Neural crest cell (in vitro differentiated cells): Measurements from ENCODE around the gene RNF26. TPM values are rescaled to one million over a fixed set of nuclear protein-coding genes. Genes with fewer than 3 reads are reported as not detected.

Source experiments
- DNase-seq: peaks from one replicate; pipeline ENCODE4 v3.0.0; 2021; ENCODE audit warnings: low read depth, mixed read lengths, low spot score
- H3K27ac Mint-ChIP-seq: one replicate; pipeline ENCODE4 v1.8.0; 2021; ENCODE audit warnings: mild to moderate bottlenecking, mixed read lengths; ENCODE audit not compliant: unreplicated experiment
- H3K27me3 Mint-ChIP-seq: 2 replicates; pipeline ENCODE4 v1.8.0; 2021; ENCODE audit warnings: low read depth, mild to moderate bottlenecking, mixed read lengths
- H3K36me3 Mint-ChIP-seq: 2 replicates; pipeline ENCODE4 v1.8.0; 2021; ENCODE audit warnings: low read depth, mild to moderate bottlenecking, mixed read lengths
- H3K4me1 Mint-ChIP-seq: 2 replicates; pipeline ENCODE4 v1.8.0; 2021; ENCODE audit warnings: mixed read lengths
- H3K4me3 Mint-ChIP-seq: one replicate; pipeline ENCODE4 v1.8.0; 2021; ENCODE audit warnings: mild to moderate bottlenecking, mixed read lengths
- H3K9me3 Mint-ChIP-seq: 2 replicates; pipeline ENCODE4 v1.8.0; 2021; ENCODE audit warnings: mixed read lengths
- total RNA-seq: library from RNA; stranded (reverse); gene quantifications from 2 replicates; pipeline ENCODE4 v1.2.1, GENCODE V29; 2021
- TF ChIP-seq, protein P1 (sequence below): fragments of 200-600 bp; sonication (generic); conservative IDR thresholded peaks from 2 replicates; pipeline ENCODE4 v1.5.0; 2021; ENCODE audit warnings: antibody characterized with exemption, mild to moderate bottlenecking

Gene RNF26
- total RNA-seq, 1 donor from 2014 or later, result 47.9 TPM

DNA sequence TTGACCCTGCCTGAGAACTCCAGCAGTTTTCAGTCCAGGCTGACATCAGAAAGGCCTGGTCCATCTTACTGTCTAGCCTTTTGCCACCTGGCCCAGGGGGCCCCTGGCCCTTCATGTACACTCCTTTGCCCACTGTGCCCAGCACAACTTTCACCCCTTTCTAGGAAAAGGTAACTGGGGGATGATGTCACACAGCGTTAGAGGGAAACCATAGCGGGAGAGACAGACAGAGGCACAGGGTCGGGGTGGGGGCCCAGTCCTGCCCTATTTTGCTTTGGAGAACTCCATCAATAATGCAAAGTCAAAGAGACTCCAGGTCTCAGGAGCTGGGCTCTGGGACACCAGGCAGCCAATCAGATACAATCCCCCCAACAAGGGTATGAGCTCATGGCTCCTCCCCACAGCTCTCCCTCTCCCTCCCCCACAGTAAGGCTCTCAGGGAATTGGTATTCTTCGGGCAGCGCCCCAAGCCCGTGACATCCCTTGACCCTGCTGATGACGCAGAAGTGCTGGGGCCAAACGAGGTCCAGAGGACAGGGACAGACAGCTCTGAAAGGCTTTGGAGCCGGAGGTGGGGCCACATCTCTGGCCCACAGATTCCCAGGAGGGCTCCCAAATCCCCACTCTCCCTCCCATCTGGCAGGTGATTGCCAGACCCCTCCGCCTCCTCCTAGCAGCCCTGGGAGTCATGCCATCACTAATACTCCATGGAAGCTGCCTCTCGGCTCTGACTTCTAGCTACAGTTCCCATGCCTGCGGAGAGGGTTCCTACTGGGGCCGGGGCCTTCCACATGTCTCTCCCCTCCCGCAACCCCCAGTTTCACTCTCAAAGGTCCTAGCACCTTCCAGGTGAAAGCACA lies 41.2 kb downstream of the RNF26 start:
- Mint-ChIP-seq H3K9me3 (no peaks in the 10 kb centered on the region), H3K4me1 (peaks cover 50% of the 10 kb centered on the region), H3K27ac (peak overlapping the region; percentile 75), H3K36me3 (no peaks in the 10 kb centered on the region), H3K4me3 (peak overlapping the region; percentile 64), H3K27me3 (peaks cover 9% of the 10 kb centered on the region)
- DNase-seq, result no peak
- TF ChIP-seq, protein P1, sequence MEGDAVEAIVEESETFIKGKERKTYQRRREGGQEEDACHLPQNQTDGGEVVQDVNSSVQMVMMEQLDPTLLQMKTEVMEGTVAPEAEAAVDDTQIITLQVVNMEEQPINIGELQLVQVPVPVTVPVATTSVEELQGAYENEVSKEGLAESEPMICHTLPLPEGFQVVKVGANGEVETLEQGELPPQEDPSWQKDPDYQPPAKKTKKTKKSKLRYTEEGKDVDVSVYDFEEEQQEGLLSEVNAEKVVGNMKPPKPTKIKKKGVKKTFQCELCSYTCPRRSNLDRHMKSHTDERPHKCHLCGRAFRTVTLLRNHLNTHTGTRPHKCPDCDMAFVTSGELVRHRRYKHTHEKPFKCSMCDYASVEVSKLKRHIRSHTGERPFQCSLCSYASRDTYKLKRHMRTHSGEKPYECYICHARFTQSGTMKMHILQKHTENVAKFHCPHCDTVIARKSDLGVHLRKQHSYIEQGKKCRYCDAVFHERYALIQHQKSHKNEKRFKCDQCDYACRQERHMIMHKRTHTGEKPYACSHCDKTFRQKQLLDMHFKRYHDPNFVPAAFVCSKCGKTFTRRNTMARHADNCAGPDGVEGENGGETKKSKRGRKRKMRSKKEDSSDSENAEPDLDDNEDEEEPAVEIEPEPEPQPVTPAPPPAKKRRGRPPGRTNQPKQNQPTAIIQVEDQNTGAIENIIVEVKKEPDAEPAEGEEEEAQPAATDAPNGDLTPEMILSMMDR, result no peak

DNA sequence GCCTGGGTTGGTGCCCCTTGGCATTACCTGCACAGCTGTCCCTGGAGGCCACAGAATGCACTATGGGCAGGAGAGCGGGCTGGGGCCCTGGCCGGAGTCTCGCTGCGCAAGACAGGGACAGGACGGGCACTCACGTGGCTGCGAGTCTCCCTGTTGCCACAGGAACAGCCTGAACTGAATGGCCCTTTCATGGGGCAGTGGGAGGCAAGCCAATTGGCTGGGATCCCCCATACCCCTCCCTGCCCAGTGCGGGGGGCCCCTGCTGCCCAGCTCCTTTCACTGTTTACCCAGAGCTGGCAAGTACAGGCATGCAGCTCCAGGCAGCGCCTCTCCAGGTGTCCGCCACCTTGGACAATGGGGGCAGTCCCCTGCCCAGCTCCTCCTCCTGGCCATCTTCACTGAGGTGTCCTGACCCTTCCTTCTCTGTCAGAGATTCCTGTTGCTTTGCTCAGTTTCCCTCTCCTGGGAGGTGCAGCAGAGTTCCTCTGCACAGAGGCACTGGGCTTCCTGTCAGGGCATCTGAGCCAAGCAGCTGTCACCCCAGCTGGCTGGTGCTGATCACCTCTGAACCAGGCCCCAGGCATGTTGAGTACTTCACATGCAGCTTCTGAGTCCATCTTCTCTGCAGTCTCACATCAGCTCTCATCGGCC lies 42.0 kb downstream of the RNF26 start:
- Mint-ChIP-seq H3K36me3 (no peaks in the 10 kb centered on the region), H3K4me1 (peaks cover 42% of the 10 kb centered on the region), H3K4me3 (peak overlapping the region; percentile 64), H3K9me3 (no peaks in the 10 kb centered on the region), H3K27me3 (peaks cover 14% of the 10 kb centered on the region), H3K27ac (peak overlapping the region; percentile 75)
- DNase-seq, result peak; percentile 37
- TF ChIP-seq, protein P1, result no peak

DNA sequence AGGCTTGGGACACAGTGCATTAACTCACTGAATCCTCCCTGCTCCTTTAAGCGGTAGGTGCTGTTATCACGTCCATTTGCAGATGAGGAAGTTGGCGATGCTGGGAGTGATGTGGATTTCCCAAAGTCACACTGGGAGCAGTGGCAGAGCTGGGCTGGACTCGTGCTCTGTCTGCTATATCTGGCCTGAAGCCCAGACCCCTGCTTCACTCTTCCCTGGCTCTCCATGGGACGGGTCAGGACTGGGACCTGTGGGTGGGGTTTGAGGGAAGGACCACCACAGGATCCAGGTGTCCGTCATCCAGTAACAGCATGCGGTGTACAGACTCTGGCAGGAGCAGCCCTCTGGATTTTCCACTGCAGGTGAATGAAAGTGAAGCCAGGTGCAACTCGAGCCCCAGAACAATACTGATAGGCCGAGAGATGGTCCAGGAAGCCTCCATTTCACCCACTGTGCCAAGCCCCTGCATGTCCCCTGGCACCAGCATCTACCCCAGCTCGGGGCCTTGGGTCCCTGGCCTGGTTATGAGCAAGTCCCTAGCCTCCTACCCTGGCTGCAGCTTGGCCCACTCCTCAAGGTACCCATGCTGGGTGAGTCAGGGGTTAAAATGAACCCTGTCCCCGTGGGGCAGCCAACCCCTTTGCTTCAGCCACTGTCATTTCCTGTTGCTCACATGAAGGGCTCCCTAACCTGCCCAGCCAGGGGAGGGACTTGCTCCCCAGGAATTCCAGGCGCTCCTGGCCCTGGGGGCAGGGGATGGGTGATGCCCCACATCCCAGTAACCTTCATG lies 43.0 kb downstream of the RNF26 start:
- no peak for DNase-seq

DNA sequence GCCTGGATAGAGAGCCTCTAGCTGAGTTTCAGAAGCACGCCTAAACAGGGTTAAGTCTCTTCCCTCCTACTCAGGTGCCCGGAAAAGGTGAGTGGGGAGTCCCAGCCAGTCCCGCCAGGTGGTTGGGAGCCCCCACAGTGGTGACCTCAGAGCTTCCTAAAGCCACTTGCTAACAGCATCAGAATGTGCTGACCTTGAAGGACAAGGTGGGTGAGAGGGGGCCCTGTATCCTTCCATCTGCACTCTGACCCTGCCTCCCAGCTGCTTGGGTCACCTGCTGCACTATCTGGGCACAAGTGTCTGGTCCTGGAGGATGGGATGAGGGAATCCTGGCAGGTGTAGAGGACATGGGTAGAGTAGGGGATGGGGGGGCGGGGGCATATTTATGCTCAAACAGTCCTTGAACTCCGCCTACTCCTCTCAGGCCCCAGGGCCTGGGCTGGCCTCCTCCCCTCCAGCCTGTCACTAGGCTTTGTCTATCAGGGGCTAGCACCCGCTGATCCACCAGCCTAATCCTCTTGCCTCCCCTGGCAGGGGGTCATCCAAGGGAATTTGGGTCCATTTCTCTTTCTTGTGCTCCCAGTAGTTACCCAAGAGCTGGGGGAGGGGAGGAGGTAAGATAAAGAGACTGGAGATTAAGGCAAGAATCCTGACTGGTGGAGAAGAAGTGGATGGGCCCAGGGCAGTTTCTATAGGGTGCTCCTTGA lies 43.8 kb downstream of the RNF26 start:
- TF ChIP-seq, protein P1, result no peak
- Mint-ChIP-seq H3K36me3 (no peaks in the 10 kb centered on the region), H3K4me3 (no peak overlapping the region), H3K4me1 (peaks cover 34% of the 10 kb centered on the region), H3K27me3 (peaks cover 14% of the 10 kb centered on the region), H3K9me3 (no peaks in the 10 kb centered on the region), H3K27ac (no peak overlapping the region)
- DNase-seq, result no peak

More for the DNA sequence above, 43.0 kb downstream of the RNF26 start:
- Mint-ChIP-seq H3K4me3 (no peak overlapping the region), H3K36me3 (no peaks in the 10 kb centered on the region), H3K27me3 (peaks cover 14% of the 10 kb centered on the region), H3K4me1 (peaks cover 34% of the 10 kb centered on the region), H3K9me3 (no peaks in the 10 kb centered on the region), H3K27ac (no peak overlapping the region)
- TF ChIP-seq, protein P1, result no peak
